GM12872 (cell line): ENCODE results near the gene SUPT4H1.

Source experiments
- CTCF ChIP-seq: IDR thresholded peaks from 3 replicates; pipeline ENCODE4 v1.5.1; 2011; ENCODE audit warnings: low read depth, mild to moderate bottlenecking, low read length, moderate library complexity; ENCODE audit not compliant: insufficient read depth

SUPT4H1 gene

DNA sequence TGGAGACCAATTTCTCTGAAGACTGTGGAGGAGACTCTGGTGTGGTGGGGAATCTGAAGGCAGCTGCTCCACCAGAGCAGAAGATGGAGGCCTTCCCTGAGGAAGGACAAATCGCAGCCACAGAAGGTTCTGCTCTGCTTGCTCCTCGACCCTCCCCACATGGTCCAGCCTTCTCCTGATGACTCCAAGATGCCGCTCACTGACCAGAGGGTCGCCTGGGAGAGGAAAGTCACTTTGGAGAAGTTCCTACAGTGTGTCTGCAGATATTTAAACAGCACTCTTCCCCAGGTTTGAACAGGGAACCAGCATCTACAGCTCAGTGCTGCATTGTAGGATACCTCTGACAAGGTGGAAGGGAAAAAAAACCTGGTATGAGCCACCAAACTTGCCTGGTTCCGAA is 21.0 kb upstream of the SUPT4H1 start:
- TF ChIP-seq CTCF, result no peak

- no peak for TF ChIP-seq CTCF
These were observed 19.4 kb upstream of the SUPT4H1 start for GRCh38 chr17:58371300-58371950.

DNA sequence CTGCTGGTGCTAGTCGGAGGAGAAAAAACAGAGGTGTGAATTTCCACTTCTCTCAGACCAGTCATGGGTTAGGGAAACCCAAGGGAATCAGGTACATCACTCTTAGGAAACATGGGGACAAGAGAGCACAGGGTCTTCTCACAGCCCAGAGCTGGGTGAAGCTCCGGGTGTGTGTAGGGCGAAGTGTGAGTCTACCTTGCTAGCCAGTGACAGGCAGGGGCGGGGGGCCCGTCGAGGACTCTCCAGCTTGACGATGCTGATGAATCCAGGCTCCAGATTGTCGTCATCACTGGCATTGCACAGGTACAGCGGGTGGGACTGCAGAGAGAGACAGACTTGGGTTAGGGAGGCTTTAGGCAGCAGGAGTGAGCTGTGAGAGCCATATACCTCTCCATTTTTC is 18.7 kb upstream of the SUPT4H1 start:
- no peak for TF ChIP-seq CTCF

GRCh38 chr17:58370309-58370708 is 18.3 kb upstream of the SUPT4H1 start:
- TF ChIP-seq CTCF, result no peak

DNA sequence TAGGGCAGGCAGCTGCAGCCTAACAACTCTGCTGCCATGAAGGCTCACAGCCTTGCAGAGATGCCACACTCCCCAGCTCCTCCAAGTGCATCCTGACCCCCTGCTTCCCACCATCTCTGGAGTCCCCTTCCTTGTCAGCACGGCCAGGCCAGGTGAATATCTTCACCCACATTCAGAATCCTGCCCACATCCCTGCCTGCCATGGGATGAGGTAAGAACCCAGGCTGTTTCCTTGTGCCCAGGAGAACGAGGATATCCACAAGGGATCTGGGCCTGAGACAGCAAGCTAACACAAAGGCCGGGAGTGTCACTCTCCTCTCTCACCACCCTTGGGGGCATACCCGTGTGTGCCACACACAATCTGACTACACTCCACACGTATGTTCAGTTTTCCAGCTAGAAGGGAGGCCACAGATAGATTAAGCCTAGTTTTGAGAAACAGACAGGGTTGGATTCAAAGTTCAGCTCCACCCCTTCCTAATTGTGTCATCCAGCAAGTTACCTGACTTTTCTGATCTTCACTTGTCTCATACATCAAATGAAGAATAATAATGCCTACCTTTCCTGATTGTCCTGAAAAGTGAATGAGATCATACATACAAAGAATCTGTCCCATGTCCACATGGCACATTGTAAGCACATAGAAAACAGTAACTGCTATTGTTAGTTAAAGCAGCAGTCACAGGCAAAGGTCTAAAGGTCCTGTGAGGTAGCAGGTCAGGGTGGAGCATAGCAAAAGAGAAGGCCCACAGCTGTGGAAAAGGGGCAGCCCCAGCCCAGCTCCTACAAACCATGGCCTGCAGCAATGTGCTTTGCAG is 17.4 kb upstream of the SUPT4H1 start:
- TF ChIP-seq CTCF, result no peak

DNA sequence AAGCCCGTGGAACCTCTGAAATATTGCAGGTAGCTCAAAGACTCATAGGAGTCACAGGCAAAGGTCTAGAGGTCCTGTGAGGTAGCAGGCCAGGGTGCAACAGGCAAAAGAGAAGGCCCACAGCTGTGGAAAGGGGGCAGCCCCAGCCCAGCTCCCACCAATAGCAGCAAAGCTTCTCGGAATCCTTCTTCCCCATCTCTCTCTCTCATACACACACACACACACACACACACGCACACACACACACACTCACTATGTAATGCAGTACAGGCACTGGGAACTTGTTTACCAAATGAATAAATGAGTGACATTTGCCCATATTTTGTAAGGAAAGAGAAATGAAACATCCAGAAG is 16.8 kb upstream of the SUPT4H1 start:
- TF ChIP-seq CTCF, result no peak

DNA sequence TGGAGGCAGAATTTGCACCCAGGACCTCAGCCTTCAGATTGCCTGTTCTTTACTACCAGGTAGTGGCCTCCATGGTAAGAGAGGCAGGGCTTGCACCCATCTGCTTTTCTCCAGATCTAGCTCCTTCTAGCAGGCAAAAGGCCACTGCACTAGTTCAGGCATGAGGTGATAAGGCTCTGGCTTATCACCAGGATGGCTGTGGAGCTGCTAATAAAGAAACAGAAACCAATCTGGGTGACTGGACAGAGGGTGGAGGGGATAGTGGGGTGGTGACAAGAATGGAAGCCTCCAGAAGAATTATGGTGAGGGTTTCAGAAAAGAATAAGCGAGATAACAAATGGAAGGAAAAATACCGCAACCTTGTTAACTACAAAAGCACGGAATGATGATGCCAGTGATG is 15.5 kb upstream of the SUPT4H1 start:
- TF ChIP-seq CTCF, result no peak
